GM12892 (cell line): ENCODE data around the gene ZBTB7B.

Source experiments
- POLR2A ChIP-seq: IDR thresholded peaks from 2 replicates; pipeline ENCODE4 v1.6.1; 2011; ENCODE audit warnings: low read depth, low read length, control low read depth
- POLR2AphosphoS5 ChIP-seq: IDR thresholded peaks from 2 replicates; pipeline ENCODE4 v1.6.1; 2011; ENCODE audit warnings: low read depth, low read length, control low read depth

- TF ChIP-seq POLR2AphosphoS5 (no peak), POLR2A (no peak)
Observed at GRCh38 chr1:155011437-155012025, 8.9 kb downstream of the ZBTB7B start.
